HL-60/S4 treated with retinoic acid at 250 ng/mL for 4 days and 3 days (cell line): ENCODE results near the gene MR1.

Source experiments
- in situ Hi-C: fragments of 300-500 bp; cut with MboI; formaldehyde crosslinking; loops from 2 replicates; pipeline ENCODE4 v1.7.0; 2022; ENCODE audit warnings: low sequenced_read_pairs

The MR1 gene

DNA sequence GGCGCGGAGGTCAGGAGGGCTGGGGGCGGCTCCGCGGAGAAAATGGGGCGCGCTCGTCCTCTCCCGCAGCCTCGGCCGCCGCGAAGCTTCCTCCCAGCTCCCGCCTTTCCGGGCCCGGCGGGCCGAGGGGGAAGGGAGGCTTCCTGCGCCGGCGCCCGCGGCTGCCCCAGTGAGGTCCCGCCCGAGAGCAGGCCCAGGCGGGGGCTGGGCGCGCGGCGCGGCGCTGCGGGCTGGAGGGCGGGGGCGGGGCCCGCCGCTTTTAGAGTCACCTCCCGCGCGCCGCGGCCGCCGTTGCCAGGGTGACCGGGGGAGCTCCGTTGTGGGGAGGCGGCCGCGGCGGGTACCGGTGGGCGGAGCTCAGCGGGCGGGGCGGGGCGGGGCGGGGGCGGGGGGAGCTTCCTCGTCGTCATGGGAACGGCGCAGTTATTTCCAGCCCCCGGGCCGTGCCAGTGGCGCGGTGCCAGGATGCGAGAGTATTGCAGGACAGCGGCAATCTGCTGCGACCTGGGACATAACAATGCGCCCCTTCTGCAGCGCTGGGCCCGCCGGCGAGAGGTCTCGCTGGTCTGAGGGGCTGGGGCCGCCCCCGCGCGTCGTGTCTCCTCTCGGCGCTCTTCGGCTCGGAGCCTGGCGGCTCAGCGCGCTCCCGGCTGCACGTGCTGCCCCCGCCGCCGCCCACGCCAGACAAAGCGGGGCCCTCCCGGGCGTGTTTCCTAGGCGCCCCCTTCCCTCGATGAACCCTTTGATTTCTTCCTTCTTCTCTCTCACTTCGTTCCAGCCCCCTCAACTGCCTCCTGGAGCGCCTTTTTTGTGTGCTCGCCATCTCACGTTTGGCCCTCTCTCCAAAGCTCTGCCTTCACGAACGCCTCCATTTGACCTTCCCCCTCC lies 71.6 kb downstream of the MR1 start:
- in situ Hi-C loops, result no loop called here

GRCh38 chr1:181106022-181106312 lies 72.2 kb downstream of the MR1 start:
- in situ Hi-C loops, result no loop called here

GRCh38 chr1:181106479-181106878 lies 72.7 kb downstream of the MR1 start:
- in situ Hi-C loops, result no loop called here

- in situ Hi-C loops, result no loop called here
Observed at GRCh38 chr1:181107711-181108110, 73.9 kb downstream of the MR1 start.

DNA sequence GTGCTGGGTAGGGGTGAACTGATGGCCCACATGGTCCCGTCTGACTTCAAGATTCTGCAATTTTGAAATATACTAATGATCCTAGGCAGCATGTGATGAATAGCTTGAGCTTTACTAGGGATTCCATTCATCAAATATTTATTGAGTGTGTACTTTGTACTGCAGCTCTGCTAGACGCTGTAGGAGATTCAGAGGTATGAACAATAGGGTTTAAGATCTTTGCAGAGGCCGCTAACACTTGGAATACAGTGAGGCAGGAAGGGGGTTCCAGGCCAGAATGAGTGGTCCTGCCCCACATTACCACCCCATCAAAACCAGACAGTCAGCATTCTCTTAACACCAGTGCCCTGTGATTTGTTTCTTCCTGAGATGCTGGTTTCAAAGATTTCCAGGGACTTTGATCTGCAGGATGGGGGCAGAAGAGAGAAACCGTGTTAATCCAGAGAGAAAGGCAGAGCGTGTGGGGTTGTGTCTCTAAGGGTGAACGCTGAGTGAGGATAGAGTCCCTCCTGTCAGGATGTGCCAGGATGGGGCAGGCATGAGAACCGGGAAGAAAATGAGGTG lies 74.6 kb downstream of the MR1 start:
- in situ Hi-C loops, result no loop called here

GRCh38 chr1:181110013-181110412 lies 76.2 kb downstream of the MR1 start:
- in situ Hi-C loops, result no loop called here
